Endothelial cell of umbilical vein (primary cell): ENCODE results near the gene CCDC183. TPM values are rescaled to one million over a fixed set of nuclear protein-coding genes. Genes with fewer than 3 reads are reported as not detected.

Experiments
- BruUV-seq: library from RNA; stranded (reverse); fragments of 400-500 nt; replicated peaks from 2 replicates; lab custom pipeline; 2021; lab: Mats Ljungman, UMichigan
- CTCF ChIA-PET: fragments of 300-600, 350-600 bp; sonication (Branson Sonifier 250); formaldehyde crosslinking; loops from one replicate; lab custom pipeline; 2021; ENCODE audit warnings: antibody characterized with exemption, inconsistent platforms; lab: Charles Lee
- POLR2A ChIA-PET: fragments of 300-600, 350-600 bp; sonication (Branson Sonifier 250); formaldehyde crosslinking; loops from one replicate; lab custom pipeline; 2021; ENCODE audit warnings: antibody characterized with exemption, inconsistent platforms; lab: Charles Lee
- DNase-seq: peaks from one replicate; pipeline ENCODE4 v3.0.0-alpha.2; 2011; ENCODE audit warnings: low read depth, low spot score
- FAIRE-seq: peaks from 2 replicates; lab custom pipeline; 2011; peaks lifted over from hg19 to GRCh38; lab: Jason Lieb, UNC
- H2AFZ ChIP-seq: 2 replicates; pipeline ENCODE4 v1.6.0; 2012; ENCODE audit warnings: low read depth, low read length, control low read depth, inconsistent platforms
- H3K27ac ChIP-seq: 2 replicates; pipeline ENCODE4 v1.5.1; 2011; ENCODE audit warnings: low read depth, mild to moderate bottlenecking, control low read depth, low read length, moderate library complexity; ENCODE audit not compliant: insufficient read depth
- H3K27me3 ChIP-seq, 2 experiments: 2 replicates each; pipeline versions ENCODE4 v1.6.0 to v1.6.1; 2011; ENCODE audit warnings: low read length in 2 of 2, mixed read lengths in 1 of 2; ENCODE audit not compliant: control insufficient read depth in 2 of 2, insufficient read depth in 2 of 2
- H3K36me3 ChIP-seq, 2 experiments: 2 replicates in 1 of 2; 3 replicates in 1 of 2; pipeline ENCODE4 v1.5.1; 2011; ENCODE audit warnings: low read length in 2 of 2, mild to moderate bottlenecking in 1 of 2, moderate library complexity in 1 of 2; ENCODE audit not compliant: control insufficient read depth in 2 of 2, insufficient read depth in 2 of 2; ENCODE audit errors: extremely low read depth in 1 of 2
- H3K4me1 ChIP-seq: 3 replicates; pipeline ENCODE4 v1.5.1; 2011; ENCODE audit warnings: mild to moderate bottlenecking, low read length; ENCODE audit not compliant: control insufficient read depth, insufficient read depth; ENCODE audit errors: extremely low read depth
- H3K4me2 ChIP-seq: 2 replicates; pipeline ENCODE4 v1.6.1; 2011; ENCODE audit warnings: low read length, control low read depth, mixed read lengths; ENCODE audit not compliant: insufficient read depth
- H3K4me3 ChIP-seq, 3 experiments: fragments of 200-600 bp in 1 of 3; sonication (generic), shearing (Covaris generic) in 1 of 3; replicated peaks in 1 of 3; 2 replicates each; pipeline ENCODE4 v1.5.1; 2011 to 2016; ENCODE audit warnings: control low read depth in 3 of 3, low read length in 3 of 3, mild to moderate bottlenecking in 2 of 3, inconsistent platforms in 1 of 3, low read depth in 1 of 3, moderate library complexity in 1 of 3; ENCODE audit not compliant: insufficient read depth in 1 of 3
- H3K79me2 ChIP-seq: 2 replicates; pipeline ENCODE4 v1.6.0; 2012; ENCODE audit warnings: low read length, inconsistent platforms; ENCODE audit not compliant: control insufficient read depth, insufficient read depth
- H3K9ac ChIP-seq: replicated peaks from 2 replicates; pipeline ENCODE3; 2011; ENCODE audit warnings: low read length, control low read depth; ENCODE audit not compliant: insufficient read depth; ENCODE audit errors: extremely low read depth
- H3K9me1 ChIP-seq: replicated peaks from 3 replicates; pipeline ENCODE4 v1.6.0; 2011; ENCODE audit warnings: mild to moderate bottlenecking, low read length; ENCODE audit not compliant: control insufficient read depth, insufficient read depth; ENCODE audit errors: extremely low read depth
- H3K9me3 ChIP-seq: replicated peaks from 2 replicates; pipeline ENCODE4 v1.5.1; 2012; ENCODE audit warnings: low read length, inconsistent platforms; ENCODE audit not compliant: control insufficient read depth, insufficient read depth
- H4K20me1 ChIP-seq: replicated peaks from 2 replicates; pipeline ENCODE3; 2011; ENCODE audit warnings: mild to moderate bottlenecking, low read length; ENCODE audit not compliant: control insufficient read depth, insufficient read depth; ENCODE audit errors: extremely low read depth
- EZH2 ChIP-seq: IDR thresholded peaks from 2 replicates; pipeline ENCODE4 v1.6.1; 2012; ENCODE audit warnings: borderline replicate concordance, low read depth, mild to moderate bottlenecking, moderate library complexity, low read length, inconsistent platforms; ENCODE audit not compliant: severe bottlenecking
- FOS ChIP-seq: IDR thresholded peaks from 2 replicates; pipeline ENCODE4 v1.6.1; 2011; ENCODE audit warnings: mild to moderate bottlenecking, low read length, moderate library complexity, borderline replicate concordance; ENCODE audit not compliant: insufficient read depth
- GATA2 ChIP-seq: IDR thresholded peaks from 2 replicates; pipeline ENCODE4 v1.7.0; 2011; ENCODE audit warnings: low read depth, mild to moderate bottlenecking, moderate library complexity, mixed read lengths, low read length; ENCODE audit not compliant: insufficient read length, insufficient read depth
- JUN ChIP-seq: IDR thresholded peaks from 2 replicates; pipeline ENCODE4 v1.6.1; 2011; ENCODE audit warnings: borderline replicate concordance, low read depth; ENCODE audit not compliant: insufficient read length, insufficient read depth
- MAX ChIP-seq: IDR thresholded peaks from 2 replicates; pipeline ENCODE4 v1.6.1; 2011; ENCODE audit not compliant: insufficient read depth, insufficient read length
- MYC ChIP-seq: IDR thresholded peaks from one replicate; pipeline ENCODE4 v1.6.1; 2011; ENCODE audit warnings: mild to moderate bottlenecking, low read depth, low read length
- POLR2A ChIP-seq: IDR thresholded peaks from 2 replicates; pipeline ENCODE4 v1.6.1; 2012; ENCODE audit warnings: low read depth, mild to moderate bottlenecking, control low read depth, low read length
- POLR2AphosphoS5 ChIP-seq: IDR thresholded peaks from 2 replicates; pipeline ENCODE4 v1.6.1; 2012; ENCODE audit warnings: low read depth, mild to moderate bottlenecking, control low read depth, low read length, moderate library complexity; ENCODE audit not compliant: insufficient read depth
- dilution Hi-C: fragments of 300-500 bp; cut with MboI; formaldehyde crosslinking; loops from one replicate; pipeline ENCODE4 v1.15.0; 2019; ENCODE audit warnings: low sequenced_read_pairs; ENCODE audit not compliant: extremely low pct_ligation_motif_present
- intact Hi-C: fragments of 100-400 bp; cut with micrococcal nuclease; formaldehyde crosslinking; loops from one replicate; pipeline ENCODE4 v1.10.0; 2022
- polyA plus RNA-seq, 4 experiments: library from polyadenylated mRNA; depleted of rRNA in 3 of 4; stranded (reverse) in 3 of 4; unstranded in 1 of 4; fragments of >200 nt; gene quantifications; 2 replicates each; pipeline versions ENCODE4 v1.2.1 to v1.2.3, GENCODE V29; 2011 to 2012; ENCODE audit warnings: missing spikeins in 1 of 4
- total RNA-seq: library from RNA; stranded (reverse); gene quantifications from 2 replicates; pipeline ENCODE4 v1.2.3, GENCODE V29; 2021
- TF ChIP-seq, protein P1 (sequence below), 2 donors: IDR thresholded peaks; 1 replicate in 1 of 2; 2 replicates in 1 of 2; pipeline ENCODE4 v1.5.1; 2011; ENCODE audit warnings: low read length in 2 of 2, mild to moderate bottlenecking in 2 of 2, moderate library complexity in 2 of 2, control low read depth in 1 of 2, inconsistent platforms in 1 of 2, low read depth in 1 of 2; ENCODE audit not compliant: insufficient read depth in 1 of 2; ENCODE audit errors: extremely low read depth in 1 of 2

The CCDC183 gene
- total and polyA plus RNA-seq, 2 donors (not counting 3 experiments of a cell fraction or from before 2014, with no cell fraction given), result 0.50 TPM; not detected in 1

- dilution Hi-C loops, result loop anchor here (25.0 kb wide), 1 partner anchor 129 kb away; the partner anchor contains the start of genes C8G and FBXW5
- peaks cover 44% of the 10 kb centered on the region for H3K79me2 ChIP-seq
- DNase-seq, result peak; percentile 25
These were observed 12.1 kb downstream of the CCDC183 start for GRCh38 chr9:136808075-136808805.

More at GRCh38 chr9:136808075-136808805, 12.1 kb downstream of the CCDC183 start:
- FAIRE-seq, result no peak
- Histone ChIP-seq H3K9ac (peak overlapping the region; percentile 80), H3K9me3 (no peaks in the 10 kb centered on the region), H4K20me1 (no peaks in the 10 kb centered on the region), H3K9me1 (no peaks in the 10 kb centered on the region), H3K27me3 (no peaks in the 10 kb centered on the region), H3K4me2 (peak overlapping the region; percentile 70), H3K36me3 (peaks cover 3 to 6% of the 10 kb centered on the region in 2 experiments), H3K27ac (peak overlapping the region; percentile 59), H2AFZ (peak overlapping the region; percentile 71), H3K4me3 (peak overlapping the region; percentile 78 to 98 (median 90)), H3K4me1 (peaks cover 15% of the 10 kb centered on the region)
- intact Hi-C loops, result loop anchor here (5.0 kb wide), 1 partner anchor 34 kb away; the partner anchor contains the start of gene AJM1
- BruUV-seq, result no TSS peak
- CTCF ChIA-PET, result interaction anchor here (0.7 to 3.7 kb wide), 7 partner anchors 12 to 241 kb away, joined by 3 to 13 read pairs (median 5); partner anchors contain the start of genes AJM1 and TMEM141
- POLR2A ChIA-PET, result interaction anchor here (1.0 kb wide), 1 partner anchor 12 kb away, joined by 7 read pairs; no protein-coding TSS in a partner anchor
- TF ChIP-seq JUN (no peak), GATA2 (no peak), POLR2A (no peak), MAX (no peak), FOS (no peak), MYC (no peak), POLR2AphosphoS5 (no peak), EZH2 (no peak)
- TF ChIP-seq, protein P1, sequence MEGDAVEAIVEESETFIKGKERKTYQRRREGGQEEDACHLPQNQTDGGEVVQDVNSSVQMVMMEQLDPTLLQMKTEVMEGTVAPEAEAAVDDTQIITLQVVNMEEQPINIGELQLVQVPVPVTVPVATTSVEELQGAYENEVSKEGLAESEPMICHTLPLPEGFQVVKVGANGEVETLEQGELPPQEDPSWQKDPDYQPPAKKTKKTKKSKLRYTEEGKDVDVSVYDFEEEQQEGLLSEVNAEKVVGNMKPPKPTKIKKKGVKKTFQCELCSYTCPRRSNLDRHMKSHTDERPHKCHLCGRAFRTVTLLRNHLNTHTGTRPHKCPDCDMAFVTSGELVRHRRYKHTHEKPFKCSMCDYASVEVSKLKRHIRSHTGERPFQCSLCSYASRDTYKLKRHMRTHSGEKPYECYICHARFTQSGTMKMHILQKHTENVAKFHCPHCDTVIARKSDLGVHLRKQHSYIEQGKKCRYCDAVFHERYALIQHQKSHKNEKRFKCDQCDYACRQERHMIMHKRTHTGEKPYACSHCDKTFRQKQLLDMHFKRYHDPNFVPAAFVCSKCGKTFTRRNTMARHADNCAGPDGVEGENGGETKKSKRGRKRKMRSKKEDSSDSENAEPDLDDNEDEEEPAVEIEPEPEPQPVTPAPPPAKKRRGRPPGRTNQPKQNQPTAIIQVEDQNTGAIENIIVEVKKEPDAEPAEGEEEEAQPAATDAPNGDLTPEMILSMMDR (IDR thresholded peaks at IDR 0.05; ENCODE audit: extremely low read depth in 1 of 2, insufficient read depth in 1 of 2, low read depth in 1 of 2, low read length in 2 of 2), result no peak
